Measurements from ENCODE around the gene FAM13A.
A peak's percentile ranks its signal among the peaks of the same experiment; 100 is the strongest.

Gene FAM13A

GRCh38 chr4:88830598-88830997 is 226.4 kb downstream of the FAM13A start:
- no peaks in the 10 kb centered on the region for H3K4me1 Mint-ChIP-seq
- no peaks in the 10 kb centered on the region for H3K9me3 Mint-ChIP-seq
- H3K4me3 Mint-ChIP-seq, result no peak overlapping the region

GRCh38 chr4:88828842-88829571 is 228.0 kb downstream of the FAM13A start:
- Mint-ChIP-seq H3K9me3 (no peaks in the 10 kb centered on the region), H3K4me1 (no peaks in the 10 kb centered on the region), H3K4me3 (no peak overlapping the region), H3K27ac (ENCODE audit: low read depth) (no peak overlapping the region), H3K27me3 (no peaks in the 10 kb centered on the region), H3K36me3 (ENCODE audit: insufficient read depth) (peaks cover 2% of the 10 kb centered on the region)
- no peak for DNase-seq (ENCODE audit: low spot score in 2 of 2)
- no peak for ATAC-seq (replicated peaks; ENCODE audit: extremely low read depth, poor library complexity, severe bottlenecking)

More at GRCh38 chr4:88830598-88830997, 226.4 kb downstream of the FAM13A start:
- H3K27ac Mint-ChIP-seq (ENCODE audit: low read depth), result no peak overlapping the region
- ATAC-seq (replicated peaks; ENCODE audit: extremely low read depth, poor library complexity, severe bottlenecking), result no peak
- no peak for DNase-seq (ENCODE audit: low spot score in 2 of 2)
- H3K36me3 Mint-ChIP-seq (ENCODE audit: insufficient read depth), result peaks cover 2% of the 10 kb centered on the region
- no peaks in the 10 kb centered on the region for H3K27me3 Mint-ChIP-seq

- H3K36me3 Mint-ChIP-seq (ENCODE audit: insufficient read depth), result peaks cover 2% of the 10 kb centered on the region
- peaks cover 9% of the 10 kb centered on the region for H3K4me1 Mint-ChIP-seq
- no peaks in the 10 kb centered on the region for H3K27me3 Mint-ChIP-seq
- no peak overlapping the region for H3K4me3 Mint-ChIP-seq
- no peak overlapping the region for H3K27ac Mint-ChIP-seq (ENCODE audit: low read depth)
- ATAC-seq (replicated peaks; ENCODE audit: extremely low read depth, poor library complexity, severe bottlenecking), result no peak
- DNase-seq (ENCODE audit: low spot score in 2 of 2), result no peak
- no peaks in the 10 kb centered on the region for H3K9me3 Mint-ChIP-seq
Measured at GRCh38 chr4:88827442-88827841, 229.5 kb downstream of the FAM13A start.

- H3K9me3 Mint-ChIP-seq, result no peaks in the 10 kb centered on the region
- DNase-seq (ENCODE audit: low spot score in 2 of 2), result no peak
- no peaks in the 10 kb centered on the region for H3K36me3 Mint-ChIP-seq (ENCODE audit: insufficient read depth)
- no peaks in the 10 kb centered on the region for H3K27me3 Mint-ChIP-seq
- peaks cover 9% of the 10 kb centered on the region for H3K4me1 Mint-ChIP-seq
- H3K4me3 Mint-ChIP-seq, result no peak overlapping the region
- H3K27ac Mint-ChIP-seq (ENCODE audit: low read depth), result no peak overlapping the region
- no peak for ATAC-seq (replicated peaks; ENCODE audit: extremely low read depth, poor library complexity, severe bottlenecking)
Measured at GRCh38 chr4:88826771-88827170, 230.2 kb downstream of the FAM13A start.

GRCh38 chr4:88825931-88826330 is 231.1 kb downstream of the FAM13A start:
- Mint-ChIP-seq H3K4me3 (no peak overlapping the region), H3K9me3 (no peaks in the 10 kb centered on the region), H3K4me1 (peaks cover 9% of the 10 kb centered on the region), H3K27ac (ENCODE audit: low read depth) (no peak overlapping the region), H3K36me3 (ENCODE audit: insufficient read depth) (no peaks in the 10 kb centered on the region), H3K27me3 (no peaks in the 10 kb centered on the region)
- DNase-seq (ENCODE audit: low spot score in 2 of 2) (no peak), ATAC-seq (replicated peaks; ENCODE audit: extremely low read depth, poor library complexity, severe bottlenecking) (no peak)

GRCh38 chr4:88823058-88823919 is 233.7 kb downstream of the FAM13A start:
- H3K27me3 Mint-ChIP-seq, result no peaks in the 10 kb centered on the region
- ATAC-seq (replicated peaks; ENCODE audit: extremely low read depth, poor library complexity, severe bottlenecking), result peak; percentile 98
- DNase-seq (ENCODE audit: low spot score in 2 of 2), result peak; percentile 26 to 65
- no peaks in the 10 kb centered on the region for H3K9me3 Mint-ChIP-seq
- H3K27ac Mint-ChIP-seq (ENCODE audit: low read depth), result peak overlapping the region; percentile 88
- no peaks in the 10 kb centered on the region for H3K36me3 Mint-ChIP-seq (ENCODE audit: insufficient read depth)
- peaks cover 9% of the 10 kb centered on the region for H3K4me1 Mint-ChIP-seq
- H3K4me3 Mint-ChIP-seq, result peak overlapping the region; percentile 83

- H3K4me3 Mint-ChIP-seq, result peak overlapping the region; percentile 83
- no peaks in the 10 kb centered on the region for H3K9me3 Mint-ChIP-seq
- no peaks in the 10 kb centered on the region for H3K27me3 Mint-ChIP-seq
- DNase-seq (ENCODE audit: low spot score in 2 of 2) (no peak), ATAC-seq (replicated peaks; ENCODE audit: extremely low read depth, poor library complexity, severe bottlenecking) (no peak)
- H3K4me1 Mint-ChIP-seq, result peaks cover 9% of the 10 kb centered on the region
- no peaks in the 10 kb centered on the region for H3K36me3 Mint-ChIP-seq (ENCODE audit: insufficient read depth)
- peak overlapping the region; percentile 88 for H3K27ac Mint-ChIP-seq (ENCODE audit: low read depth)
Measured at GRCh38 chr4:88822034-88822789, 234.8 kb downstream of the FAM13A start.

GRCh38 chr4:88821522-88821921 is 235.5 kb downstream of the FAM13A start:
- DNase-seq (ENCODE audit: low spot score in 2 of 2) (no peak), ATAC-seq (replicated peaks; ENCODE audit: extremely low read depth, poor library complexity, severe bottlenecking) (no peak)
- Mint-ChIP-seq H3K27ac (ENCODE audit: low read depth) (no peak overlapping the region), H3K27me3 (no peaks in the 10 kb centered on the region), H3K9me3 (no peaks in the 10 kb centered on the region), H3K4me3 (no peak overlapping the region), H3K4me1 (peaks cover 9% of the 10 kb centered on the region), H3K36me3 (ENCODE audit: insufficient read depth) (no peaks in the 10 kb centered on the region)

- Mint-ChIP-seq H3K4me1 (peaks cover 9% of the 10 kb centered on the region), H3K4me3 (no peak overlapping the region), H3K27ac (ENCODE audit: low read depth) (no peak overlapping the region)
Measured at GRCh38 chr4:88820698-88821415, 236.1 kb downstream of the FAM13A start.

GRCh38 chr4:88819818-88820697 is 236.9 kb downstream of the FAM13A start:
- H3K4me3 Mint-ChIP-seq, result no peak overlapping the region
- peaks cover 9% of the 10 kb centered on the region for H3K4me1 Mint-ChIP-seq
- ATAC-seq (replicated peaks; ENCODE audit: extremely low read depth, poor library complexity, severe bottlenecking), result no peak

More at GRCh38 chr4:88820698-88821415, 236.1 kb downstream of the FAM13A start:
- Mint-ChIP-seq H3K36me3 (ENCODE audit: insufficient read depth) (no peaks in the 10 kb centered on the region), H3K27me3 (no peaks in the 10 kb centered on the region), H3K9me3 (no peaks in the 10 kb centered on the region)
- DNase-seq (ENCODE audit: low spot score in 2 of 2), result no peak
- ATAC-seq (replicated peaks; ENCODE audit: extremely low read depth, poor library complexity, severe bottlenecking), result no peak

GRCh38 chr4:88818631-88819470 is 238.1 kb downstream of the FAM13A start:
- Mint-ChIP-seq H3K36me3 (ENCODE audit: insufficient read depth) (no peaks in the 10 kb centered on the region), H3K4me1 (peaks cover 9% of the 10 kb centered on the region), H3K4me3 (no peak overlapping the region), H3K27me3 (no peaks in the 10 kb centered on the region), H3K9me3 (no peaks in the 10 kb centered on the region), H3K27ac (ENCODE audit: low read depth) (no peak overlapping the region)
- no peak for ATAC-seq (replicated peaks; ENCODE audit: extremely low read depth, poor library complexity, severe bottlenecking)
- peak in 1 of 2 donors; percentile 17 for DNase-seq (ENCODE audit: low spot score in 2 of 2)

More at GRCh38 chr4:88819818-88820697, 236.9 kb downstream of the FAM13A start:
- H3K27ac Mint-ChIP-seq (ENCODE audit: low read depth), result no peak overlapping the region
- no peaks in the 10 kb centered on the region for H3K27me3 Mint-ChIP-seq
- no peak for DNase-seq (ENCODE audit: low spot score in 2 of 2)
- no peaks in the 10 kb centered on the region for H3K36me3 Mint-ChIP-seq (ENCODE audit: insufficient read depth)
- no peaks in the 10 kb centered on the region for H3K9me3 Mint-ChIP-seq
